HG03342 (cell line): ENCODE results near the gene SEC14L2.
"Not testable (repeated sequence)": the region's sequence is repeated elsewhere in the genome, so short reads cannot be mapped to it uniquely, and the experiment has no call there.

Experiments used
- ATAC-seq: cut with Tn5 transposase; IDR thresholded peaks from one replicate; pipeline ENCODE4 v1.9.1; 2021; ENCODE audit warnings: mild to moderate bottlenecking, moderate library complexity; ENCODE audit not compliant: unreplicated experiment

SEC14L2 gene

GRCh38 chr22:30455075-30455840 lies 58.4 kb downstream of the SEC14L2 start:
- no peak for ATAC-seq

DNA sequence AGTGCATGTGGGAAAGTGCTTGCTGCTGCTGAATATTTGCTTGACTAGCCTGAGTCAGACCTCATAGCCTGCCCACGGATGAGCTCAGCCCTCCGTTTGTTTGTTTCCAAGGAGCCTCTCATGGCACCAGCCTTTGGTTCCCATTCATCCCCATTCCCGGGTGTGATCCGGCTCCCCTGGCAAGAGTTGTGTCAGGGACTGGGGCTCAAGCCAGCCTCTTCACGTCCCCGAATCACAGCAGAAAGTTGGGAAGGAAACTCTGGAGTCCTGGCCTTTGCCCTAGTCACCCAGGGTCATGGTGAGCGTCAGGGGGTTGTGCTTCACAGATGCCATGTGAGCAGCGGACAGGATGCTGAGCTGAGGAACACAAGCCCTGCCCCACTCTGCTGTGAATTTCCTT lies 61.2 kb downstream of the SEC14L2 start:
- ATAC-seq: no peak

- ATAC-seq: no peak
Measured at GRCh38 chr22:30459181-30460052, 62.6 kb downstream of the SEC14L2 start.

- ATAC-seq: no peak
Measured at GRCh38 chr22:30460147-30460546, 63.3 kb downstream of the SEC14L2 start.

- not testable (repeated sequence) for ATAC-seq
Measured at GRCh38 chr22:30460555-30460954, 63.7 kb downstream of the SEC14L2 start.

- ATAC-seq: no peak
Measured at GRCh38 chr22:30469165-30469564, 72.3 kb downstream of the SEC14L2 start.

- ATAC-seq: no peak
Measured at GRCh38 chr22:30470655-30471054, 73.8 kb downstream of the SEC14L2 start.

DNA sequence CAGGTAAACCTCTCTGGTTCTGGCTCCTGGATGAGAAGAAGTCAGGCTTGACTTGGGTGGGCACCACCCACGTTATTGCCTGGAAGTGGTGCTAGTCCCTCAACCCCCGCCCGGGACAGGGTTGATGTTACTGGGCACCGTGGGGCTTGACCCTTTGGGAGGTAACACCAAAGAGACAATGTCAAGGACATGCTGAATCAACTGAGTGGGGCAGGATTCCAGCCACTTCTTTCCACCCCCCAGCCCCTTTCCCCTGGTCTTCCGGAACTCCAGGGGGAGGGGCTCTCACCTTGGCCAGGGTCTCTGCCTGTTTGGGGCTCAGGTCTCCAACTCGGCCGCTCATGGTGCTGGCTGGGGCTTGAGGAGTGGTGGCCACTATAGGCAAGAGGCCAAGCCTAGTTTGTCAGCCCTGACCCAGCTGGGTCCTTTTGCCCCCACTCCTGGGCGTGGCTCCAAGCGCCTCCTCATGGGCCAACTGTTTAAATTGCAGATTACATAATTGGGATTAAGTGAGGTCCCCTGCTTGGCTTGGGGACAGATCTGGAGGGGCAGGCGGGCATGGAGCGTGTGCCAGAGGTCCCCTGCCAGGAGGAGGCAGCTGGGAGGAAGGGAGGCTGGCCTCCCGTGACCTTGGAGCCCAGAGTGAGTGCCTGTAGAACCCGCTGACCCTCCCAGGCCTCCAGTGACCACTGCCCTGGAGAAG lies 74.9 kb downstream of the SEC14L2 start, which contains the start of gene SEC14L3:
Gene SEC14L3, minus strand, starts transcription at position 402 of the 703 bp plus-strand sequence. Its CDS starts 59 bp downstream, at position 343.
- no peak for ATAC-seq

- ATAC-seq: no peak
Measured at GRCh38 chr22:30472994-30473720, 76.3 kb downstream of the SEC14L2 start.

DNA sequence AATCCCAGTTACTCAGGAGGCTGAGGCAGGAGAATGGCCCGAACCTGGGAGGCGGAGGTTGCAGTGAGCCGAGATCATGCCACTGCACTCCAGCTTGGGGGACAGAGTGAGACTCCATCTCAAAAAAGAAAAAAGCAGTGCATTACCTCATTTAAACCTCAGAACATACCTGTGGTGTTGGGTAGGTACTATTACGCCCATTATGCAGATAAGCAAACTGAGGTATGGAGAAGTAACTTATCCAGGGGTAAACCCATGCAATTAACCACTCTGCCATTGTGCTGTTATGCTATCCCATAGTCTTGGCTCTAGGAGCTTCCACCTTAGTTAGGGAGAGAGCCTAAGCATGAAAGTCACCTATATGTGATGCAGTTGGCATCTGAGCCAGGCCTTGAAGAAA lies 77.3 kb downstream of the SEC14L2 start:
- ATAC-seq: no peak
